C4-2B (cell line): ENCODE results near the gene SARM1.

ENCODE experiments used
- H3K27ac ChIP-seq: fragments of 450-650 bp; 2 replicates; pipeline ENCODE4 v1.5.1; 2017
- ZFX ChIP-seq: fragments of 450-650 bp; IDR thresholded peaks from 2 replicates; pipeline ENCODE4 v1.6.1; 2017
- TF ChIP-seq, protein P1 (sequence below): fragments of 450-650 bp; conservative IDR thresholded peaks from 2 replicates; pipeline ENCODE4 v1.5.1; 2017; ENCODE audit warnings: mild to moderate bottlenecking

The SARM1 gene

DNA sequence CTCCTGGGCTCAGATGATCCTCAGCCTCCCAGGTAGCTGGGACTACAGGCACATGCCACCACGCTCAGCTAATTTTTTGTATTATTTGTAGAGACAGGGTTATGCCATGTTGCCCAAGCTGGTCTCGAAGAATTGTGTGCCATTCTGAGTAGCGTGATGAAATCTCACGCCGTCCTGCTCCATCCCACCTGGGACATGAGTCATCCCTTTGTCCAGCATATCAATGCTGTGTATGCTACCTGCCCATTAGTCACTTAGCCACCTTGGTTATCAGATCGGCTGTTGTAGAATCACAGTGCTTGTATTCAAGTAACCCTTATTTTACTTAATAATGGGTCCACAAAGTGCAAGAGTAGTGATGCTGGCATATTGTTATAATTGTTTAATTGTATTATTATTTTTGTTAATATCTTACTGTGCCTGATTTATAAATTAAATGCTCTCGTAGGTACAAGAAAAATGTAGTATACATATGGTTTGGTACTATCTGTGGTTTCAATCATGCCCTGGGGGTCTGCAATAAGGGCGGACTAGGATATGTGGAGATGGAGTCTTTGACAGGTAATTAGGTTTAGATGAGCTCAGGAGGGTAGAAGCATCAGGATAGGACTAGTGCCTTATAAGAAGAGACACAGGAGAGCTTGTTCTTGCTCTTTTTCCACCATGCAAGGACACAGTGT is 75.4 kb downstream of the SARM1 start:
- H3K27ac ChIP-seq: no peak overlapping the region
- TF ChIP-seq, protein P1, sequence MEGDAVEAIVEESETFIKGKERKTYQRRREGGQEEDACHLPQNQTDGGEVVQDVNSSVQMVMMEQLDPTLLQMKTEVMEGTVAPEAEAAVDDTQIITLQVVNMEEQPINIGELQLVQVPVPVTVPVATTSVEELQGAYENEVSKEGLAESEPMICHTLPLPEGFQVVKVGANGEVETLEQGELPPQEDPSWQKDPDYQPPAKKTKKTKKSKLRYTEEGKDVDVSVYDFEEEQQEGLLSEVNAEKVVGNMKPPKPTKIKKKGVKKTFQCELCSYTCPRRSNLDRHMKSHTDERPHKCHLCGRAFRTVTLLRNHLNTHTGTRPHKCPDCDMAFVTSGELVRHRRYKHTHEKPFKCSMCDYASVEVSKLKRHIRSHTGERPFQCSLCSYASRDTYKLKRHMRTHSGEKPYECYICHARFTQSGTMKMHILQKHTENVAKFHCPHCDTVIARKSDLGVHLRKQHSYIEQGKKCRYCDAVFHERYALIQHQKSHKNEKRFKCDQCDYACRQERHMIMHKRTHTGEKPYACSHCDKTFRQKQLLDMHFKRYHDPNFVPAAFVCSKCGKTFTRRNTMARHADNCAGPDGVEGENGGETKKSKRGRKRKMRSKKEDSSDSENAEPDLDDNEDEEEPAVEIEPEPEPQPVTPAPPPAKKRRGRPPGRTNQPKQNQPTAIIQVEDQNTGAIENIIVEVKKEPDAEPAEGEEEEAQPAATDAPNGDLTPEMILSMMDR: no peak
- TF ChIP-seq ZFX: no peak

DNA sequence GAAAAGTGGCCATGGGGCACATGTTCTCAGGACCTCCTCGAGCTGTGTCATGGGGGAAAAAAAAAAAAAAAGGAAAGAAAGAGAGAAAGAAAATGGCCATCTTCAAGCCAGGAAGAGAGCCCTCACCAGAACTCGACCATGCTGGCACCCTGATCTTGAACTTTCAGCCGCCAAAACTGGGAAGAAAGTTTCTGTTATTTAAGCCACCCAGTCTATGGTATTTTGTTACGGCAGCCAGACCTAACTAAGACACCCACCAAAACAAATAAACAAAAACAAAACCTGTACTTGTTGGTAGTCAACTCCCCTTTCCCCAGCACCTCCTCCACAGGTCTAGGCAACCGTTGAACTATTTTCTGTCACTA is 75.9 kb downstream of the SARM1 start:
- TF ChIP-seq, protein P1: no peak
- no peak for TF ChIP-seq ZFX
- no peak overlapping the region for H3K27ac ChIP-seq

DNA sequence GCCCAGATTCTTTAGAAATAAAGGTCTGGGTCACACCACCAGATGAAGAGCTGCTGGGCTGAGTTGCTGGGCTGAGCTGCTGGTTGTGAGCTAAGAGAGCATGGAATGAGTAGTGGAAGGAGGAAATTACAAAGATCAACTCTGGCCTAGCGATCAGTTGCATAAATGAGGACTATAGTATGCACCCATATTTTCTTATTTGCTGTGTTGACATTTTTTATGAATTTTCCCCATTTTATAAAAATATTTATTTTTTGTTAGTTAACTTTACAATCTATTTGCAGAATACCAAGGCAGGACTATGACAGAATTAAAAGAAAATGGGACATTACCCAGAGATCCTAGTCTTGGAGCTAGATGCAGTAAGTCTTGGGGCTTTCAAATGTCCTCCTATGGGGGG is 78.4 kb downstream of the SARM1 start:
- TF ChIP-seq ZFX: no peak
- TF ChIP-seq, protein P1: no peak
- H3K27ac ChIP-seq: no peak overlapping the region
